ENCODE results near the gene NFKBIE.
A peak's percentile ranks its signal among the peaks of the same experiment; 100 is the strongest.

The NFKBIE gene

DNA sequence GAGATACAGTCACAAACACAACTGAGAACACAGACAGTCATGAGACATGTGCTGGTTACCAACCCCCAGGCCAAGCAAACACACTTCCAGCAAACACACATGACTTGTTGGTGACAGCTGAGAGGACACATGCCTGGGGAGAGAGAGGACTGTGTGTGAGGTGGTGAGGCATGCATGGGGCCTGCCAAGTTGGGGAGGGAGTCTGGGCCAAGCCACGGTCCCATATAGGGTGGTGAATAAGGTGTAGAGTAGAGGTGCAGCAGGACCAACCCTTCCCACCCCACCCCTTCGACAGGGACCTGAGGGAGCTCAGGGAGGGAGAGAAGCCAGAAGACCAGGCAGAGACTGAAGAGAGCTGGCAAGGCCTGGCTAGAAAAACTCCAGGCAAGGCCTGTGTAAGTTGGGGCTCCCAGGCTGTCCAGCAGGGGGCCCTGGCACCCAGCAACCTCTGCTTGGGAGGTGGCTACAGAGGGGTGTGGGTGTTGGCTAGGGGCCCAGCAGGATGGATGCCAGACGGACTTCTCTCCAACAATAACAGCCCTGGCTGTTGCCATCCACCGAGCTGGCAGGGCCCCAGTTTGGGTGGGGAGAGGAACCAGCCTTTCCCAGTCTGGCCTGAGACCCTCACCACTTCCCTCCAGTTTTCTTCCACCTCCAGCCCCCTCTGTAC, 43.9 kb downstream of the NFKBIE start:
- DNase-seq (ENCODE audit: low read depth): no peak
- TF ChIP-seq, protein P1, sequence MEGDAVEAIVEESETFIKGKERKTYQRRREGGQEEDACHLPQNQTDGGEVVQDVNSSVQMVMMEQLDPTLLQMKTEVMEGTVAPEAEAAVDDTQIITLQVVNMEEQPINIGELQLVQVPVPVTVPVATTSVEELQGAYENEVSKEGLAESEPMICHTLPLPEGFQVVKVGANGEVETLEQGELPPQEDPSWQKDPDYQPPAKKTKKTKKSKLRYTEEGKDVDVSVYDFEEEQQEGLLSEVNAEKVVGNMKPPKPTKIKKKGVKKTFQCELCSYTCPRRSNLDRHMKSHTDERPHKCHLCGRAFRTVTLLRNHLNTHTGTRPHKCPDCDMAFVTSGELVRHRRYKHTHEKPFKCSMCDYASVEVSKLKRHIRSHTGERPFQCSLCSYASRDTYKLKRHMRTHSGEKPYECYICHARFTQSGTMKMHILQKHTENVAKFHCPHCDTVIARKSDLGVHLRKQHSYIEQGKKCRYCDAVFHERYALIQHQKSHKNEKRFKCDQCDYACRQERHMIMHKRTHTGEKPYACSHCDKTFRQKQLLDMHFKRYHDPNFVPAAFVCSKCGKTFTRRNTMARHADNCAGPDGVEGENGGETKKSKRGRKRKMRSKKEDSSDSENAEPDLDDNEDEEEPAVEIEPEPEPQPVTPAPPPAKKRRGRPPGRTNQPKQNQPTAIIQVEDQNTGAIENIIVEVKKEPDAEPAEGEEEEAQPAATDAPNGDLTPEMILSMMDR (IDR thresholded peaks at IDR 0.05; ENCODE audit: low read depth, low read length, missing control alignments): peak; percentile 62
- in situ Hi-C loops (cut with HindIII; ENCODE audit: low sequenced_read_pairs): no loop called here
- H3K4me3 ChIP-seq (ENCODE audit: low read depth, low read length): no peak overlapping the region

DNA sequence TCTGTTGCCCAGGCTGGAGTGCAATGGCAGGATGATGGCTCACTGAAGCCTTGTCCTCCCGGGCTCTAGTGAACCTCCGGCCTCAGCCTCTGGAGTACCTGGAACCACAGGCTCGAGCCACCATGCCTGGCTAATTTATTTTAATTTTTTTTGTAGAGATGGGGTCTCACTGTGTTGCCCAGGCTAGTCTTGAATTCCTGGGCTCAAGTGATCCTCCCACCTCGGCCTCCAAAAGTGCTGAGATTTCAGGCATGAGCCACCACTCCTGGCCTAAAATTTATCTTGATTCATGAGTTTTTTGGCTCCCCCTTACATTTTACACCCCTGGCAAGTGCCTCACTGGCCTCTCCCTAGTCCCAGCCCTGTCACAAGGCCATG, 44.4 kb downstream of the NFKBIE start:
- H3K4me3 ChIP-seq (ENCODE audit: low read depth, low read length): no peak overlapping the region
- in situ Hi-C loops (cut with HindIII; ENCODE audit: low sequenced_read_pairs): no loop called here
- no peak for DNase-seq (ENCODE audit: low read depth)
- TF ChIP-seq, protein P1 (IDR thresholded peaks at IDR 0.05; ENCODE audit: low read depth, low read length, missing control alignments): no peak

DNA sequence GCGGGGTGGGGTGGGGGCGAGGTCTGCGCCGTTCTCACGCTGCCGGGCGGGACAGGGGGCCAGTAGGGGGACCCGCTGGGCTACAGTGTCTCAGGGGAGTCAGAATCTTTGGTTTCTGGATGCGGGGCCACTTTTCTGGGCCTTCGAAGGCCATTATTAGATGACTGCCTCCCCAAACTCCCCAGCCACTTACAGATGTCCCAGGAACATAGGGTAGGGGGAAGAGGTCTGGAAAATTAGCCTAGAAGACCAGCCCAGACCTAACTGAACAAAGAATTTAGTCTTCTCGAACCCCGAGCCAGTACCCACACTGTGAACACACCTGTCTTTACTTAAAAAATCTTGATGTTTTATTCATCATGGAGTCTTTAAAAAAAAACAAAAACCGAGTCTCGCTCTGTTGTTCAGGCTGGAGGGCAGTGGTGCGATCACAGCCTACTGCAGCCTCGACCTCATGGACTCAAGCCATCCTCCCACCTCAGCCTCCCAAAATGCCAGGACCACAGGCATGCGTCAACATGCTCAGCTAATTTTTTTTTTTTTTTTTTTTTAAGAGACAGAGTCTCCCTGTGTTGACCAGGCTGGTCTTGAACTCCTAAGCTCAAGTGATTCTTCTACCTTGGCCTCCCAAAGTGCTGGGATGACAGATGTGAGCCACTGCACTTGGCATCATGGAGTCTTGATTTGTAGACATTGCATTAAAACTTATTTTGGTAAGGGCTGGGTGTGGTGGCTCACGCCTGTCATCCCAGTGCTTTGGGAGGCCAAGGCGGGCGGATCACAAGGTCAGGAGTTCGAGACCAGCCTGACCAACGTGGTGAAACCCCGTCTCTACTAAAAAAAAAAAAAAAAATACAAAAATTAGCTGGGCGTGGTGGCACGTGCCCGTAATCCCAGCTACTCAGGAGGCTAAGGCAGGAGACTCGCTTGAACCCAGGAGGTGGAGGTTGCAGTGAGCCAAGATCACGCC, 45.3 kb downstream of the NFKBIE start:
- TF ChIP-seq, protein P1 (IDR thresholded peaks at IDR 0.05; ENCODE audit: low read depth, low read length, missing control alignments): no peak
- in situ Hi-C loops (cut with HindIII; ENCODE audit: low sequenced_read_pairs): no loop called here
- no peak overlapping the region for H3K4me3 ChIP-seq (ENCODE audit: low read depth, low read length)
- no peak for DNase-seq (ENCODE audit: low read depth)

DNA sequence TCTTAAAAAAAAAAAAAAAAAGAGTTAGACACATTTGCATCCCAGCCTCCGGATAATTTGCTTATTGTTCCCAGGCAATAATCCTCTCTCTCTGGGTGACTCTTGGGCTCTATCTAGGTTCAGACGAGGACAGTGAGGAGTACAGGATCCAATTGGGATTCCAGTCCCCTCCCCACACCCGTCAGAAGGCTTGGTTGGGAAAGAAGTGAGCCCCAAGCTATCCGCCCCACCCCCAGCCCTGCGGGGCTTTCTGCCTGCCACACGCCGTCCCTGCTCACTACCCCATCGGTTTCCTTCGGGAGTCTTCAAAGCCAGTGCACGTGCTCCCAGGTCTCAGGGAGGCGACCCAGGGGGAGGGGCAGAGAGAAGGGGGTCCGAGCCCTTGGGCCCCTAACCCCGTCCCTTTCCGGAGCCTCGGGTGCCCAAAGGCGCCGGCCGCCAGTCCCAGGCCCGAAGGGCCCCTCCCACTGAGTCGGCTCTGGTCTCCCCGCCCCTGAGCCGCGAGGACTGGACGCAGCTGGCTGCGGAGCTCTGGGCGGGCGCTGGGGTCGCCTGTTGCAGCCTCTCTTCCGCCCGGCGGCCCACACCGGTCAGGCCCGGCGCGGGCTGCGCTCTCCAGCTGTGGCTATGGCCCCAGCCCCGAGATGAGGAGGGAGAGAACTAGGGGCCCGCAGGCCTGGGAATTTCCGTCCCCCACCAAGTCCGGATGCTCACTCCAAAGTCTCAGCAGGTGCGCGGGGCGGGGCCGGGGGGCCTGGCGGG, 46.1 kb downstream of the NFKBIE start:
- TF ChIP-seq, protein P1 (IDR thresholded peaks at IDR 0.05; ENCODE audit: low read depth, low read length, missing control alignments): no peak
- no peak for DNase-seq (ENCODE audit: low read depth)
- H3K4me3 ChIP-seq (ENCODE audit: low read depth, low read length): peak overlapping the region; percentile 20
- in situ Hi-C loops (cut with HindIII; ENCODE audit: low sequenced_read_pairs): no loop called here

DNA sequence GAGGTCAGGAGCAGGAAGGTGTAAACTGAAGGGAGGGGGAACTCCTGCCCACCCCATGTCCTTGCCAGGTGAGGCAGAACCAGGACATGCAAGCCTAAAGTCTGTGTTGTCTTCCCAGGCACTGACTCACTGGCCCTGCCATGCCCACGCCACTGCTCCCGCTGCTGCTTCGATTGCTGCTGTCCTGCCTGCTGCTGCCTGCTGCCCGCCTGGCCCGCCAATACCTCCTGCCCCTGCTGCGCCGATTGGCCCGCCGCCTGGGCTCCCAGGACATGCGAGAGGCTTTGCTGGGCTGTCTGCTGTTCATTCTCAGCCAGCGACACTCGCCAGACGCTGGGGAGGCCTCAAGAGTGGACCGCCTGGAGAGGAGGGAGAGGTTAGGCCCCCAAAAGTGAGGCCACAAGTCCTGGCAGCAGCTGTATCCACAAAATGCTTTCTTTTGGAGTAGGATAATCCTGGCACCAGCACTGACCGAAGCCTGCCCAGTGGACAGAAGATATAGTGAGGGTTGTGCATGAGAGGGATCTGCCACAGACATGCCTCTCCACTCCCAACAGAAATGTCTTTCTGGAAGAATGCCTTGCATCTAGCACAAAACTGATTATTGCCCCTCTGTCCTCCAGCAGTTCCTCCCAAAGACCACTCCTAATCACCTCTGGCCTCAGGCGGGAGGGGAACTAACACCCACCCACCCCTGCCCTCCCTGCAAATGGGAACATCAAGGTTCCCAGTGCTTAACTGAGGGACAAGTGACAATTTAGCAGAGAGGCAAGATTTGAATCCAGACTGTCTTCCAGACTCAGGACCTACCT, 47.8 kb downstream of the NFKBIE start:
- DNase-seq (ENCODE audit: low read depth): no peak
- no peak overlapping the region for H3K4me3 ChIP-seq (ENCODE audit: low read depth, low read length)
- in situ Hi-C loops (cut with HindIII; ENCODE audit: low sequenced_read_pairs): no loop called here
- TF ChIP-seq, protein P1 (IDR thresholded peaks at IDR 0.05; ENCODE audit: low read depth, low read length, missing control alignments): no peak

All from astrocyte of the cerebellum (primary cell).